Measurements from ENCODE around the gene FAM3A. TPM values are rescaled to one million over a fixed set of nuclear protein-coding genes. Genes with fewer than 3 reads are reported as not detected.

Gene FAM3A
- total and polyA plus RNA-seq, 2 experiments from 2014 or later, result 12.0 to 16.5 TPM

GRCh38 chrX:154468217-154468616, 47.8 kb downstream of the FAM3A start (continued):
- TF ChIP-seq ZNF462 (CRISPR knock-in tag; IDR thresholded peaks at IDR 0.05) (no peak), STAT1 (IDR thresholded peaks at IDR 0.05; ENCODE audit: unreplicated experiment) (no peak), ZNF331 (CRISPR knock-in tag; IDR thresholded peaks at IDR 0.05; ENCODE audit: low read depth) (no peak), JUNB (IDR thresholded peaks at IDR 0.05; ENCODE audit: unreplicated experiment) (no peak)

GRCh38 chrX:154467556-154467955, 48.5 kb downstream of the FAM3A start:
- Histone ChIP-seq H3K27ac (ENCODE audit: low read depth) (no peak overlapping the region), H3K4me2 (no peak overlapping the region), H3K4me1 (ENCODE audit: insufficient read depth) (no peaks in the 10 kb centered on the region), H3K4me3 (no peak overlapping the region), H3K27me3 (ENCODE audit: insufficient read depth) (no peaks in the 10 kb centered on the region), H3K79me2 (replicated peaks; ENCODE audit: insufficient read depth) (no peaks in the 10 kb centered on the region), H4K20me1 (replicated peaks; ENCODE audit: insufficient read depth) (no peaks in the 10 kb centered on the region; the same call in 1 of the 2 replicates), H3K9me2 (ENCODE audit: insufficient read depth) (no peaks in the 10 kb centered on the region), H2AFZ (no peak overlapping the region), H3K36me3 (ENCODE audit: insufficient read depth) (no peaks in the 10 kb centered on the region), H3F3A (replicated peaks; ENCODE audit: low read depth) (no peaks in the 10 kb centered on the region)
- DNase-seq (ENCODE audit: low spot score), result no peak
- Mint-ChIP-seq H3K36me3 (ENCODE audit: low read depth) (peaks cover 7% of the 10 kb centered on the region; the same call in 2 of the 3 replicates), H3K4me3 (no peak overlapping the region), H3K4me1 (no peaks in the 10 kb centered on the region), H3K27me3 (ENCODE audit: insufficient read depth, low read depth, poor library complexity) (peaks cover 2% of the 10 kb centered on the region), H3K27ac (no peak overlapping the region), H3K9me3 (no peaks in the 10 kb centered on the region)
- no peak for ATAC-seq
- TF ChIP-seq ZNF114 (CRISPR knock-in tag; IDR thresholded peaks at IDR 0.05) (no peak), ZNF462 (CRISPR knock-in tag; IDR thresholded peaks at IDR 0.05) (no peak), JUNB (IDR thresholded peaks at IDR 0.05; ENCODE audit: unreplicated experiment) (no peak), POLR2AphosphoS5 (IDR thresholded peaks at IDR 0.05; ENCODE audit: low read depth) (no peak)

All from GM23338 (cell line).